GM19238 (cell line): ENCODE data around the gene CCDC57.

Experiments used
- DNase-seq: peaks from one replicate; pipeline ENCODE4 v3.0.0; 2011; ENCODE audit warnings: low spot score; ENCODE audit not compliant: insufficient read length

Gene CCDC57

GRCh38 chr17:82063424-82064415 is 148.9 kb downstream of the CCDC57 start:
- DNase-seq: no peak

DNA sequence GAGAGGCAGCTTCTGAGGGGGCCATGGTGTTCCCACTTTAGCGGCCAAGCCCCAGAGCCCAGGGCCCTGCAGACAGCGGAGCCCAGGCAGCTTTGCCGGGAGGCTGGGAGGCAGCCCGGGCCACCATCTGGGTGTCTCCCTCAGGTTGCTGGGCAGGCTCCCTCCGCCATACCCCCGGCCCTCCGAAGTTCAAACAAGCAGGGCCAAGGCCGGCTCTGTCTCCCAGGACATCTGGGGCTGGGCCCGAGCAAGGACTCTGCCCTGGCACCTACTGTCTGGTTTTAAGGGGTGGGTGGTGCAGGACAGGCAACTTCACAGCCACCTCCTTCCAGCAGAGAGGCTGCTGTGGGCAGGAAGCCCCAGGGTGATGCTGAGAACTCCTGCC is 149.7 kb downstream of the CCDC57 start:
- DNase-seq: no peak

DNA sequence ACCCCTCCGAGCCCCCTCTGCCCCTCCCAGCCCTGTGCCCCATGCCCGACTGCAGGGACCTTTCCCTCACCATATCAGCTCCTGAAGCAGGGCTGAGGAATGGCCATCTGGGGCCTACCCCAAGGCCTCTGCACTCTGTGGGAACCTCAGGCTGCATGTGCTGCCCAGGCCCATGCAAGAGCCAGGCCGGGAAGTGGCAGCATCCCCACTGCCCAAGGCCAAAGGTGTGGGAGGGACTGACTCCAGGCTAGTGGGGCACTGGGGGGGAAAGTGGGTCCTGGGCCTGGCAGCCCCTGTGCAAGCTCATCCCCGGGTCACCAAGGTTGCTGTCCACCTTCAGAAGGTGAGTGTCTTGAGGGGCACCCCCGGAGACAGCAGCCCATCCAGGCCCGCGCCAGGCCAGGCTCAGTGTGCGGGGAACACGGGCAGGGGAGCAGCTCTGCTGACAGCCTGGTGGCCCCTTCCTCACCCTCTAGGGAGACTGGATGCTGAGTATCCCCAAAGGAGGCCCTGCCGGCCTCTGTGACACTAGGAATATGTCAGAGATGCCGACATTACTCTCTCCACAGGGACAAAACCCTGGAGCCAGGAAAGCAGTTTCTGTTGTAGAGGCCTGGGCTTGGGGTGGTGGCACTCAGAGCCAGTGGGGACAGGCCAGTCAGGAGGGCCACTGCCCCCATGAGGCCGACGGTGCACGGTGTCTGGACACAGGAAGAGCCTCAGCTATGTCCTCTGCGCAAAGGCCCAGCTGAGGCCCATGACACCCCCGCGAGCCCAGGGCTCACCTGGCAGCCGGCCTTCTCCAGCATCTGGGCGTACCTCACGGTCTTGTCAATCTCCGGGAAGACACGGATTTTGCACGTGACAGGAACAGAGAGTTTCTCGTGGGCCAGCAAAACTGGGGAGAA is 150.3 kb downstream of the CCDC57 start:
- DNase-seq: no peak

- DNase-seq: no peak
These were observed 151.4 kb downstream of the CCDC57 start for GRCh38 chr17:82061047-82061925.

DNA sequence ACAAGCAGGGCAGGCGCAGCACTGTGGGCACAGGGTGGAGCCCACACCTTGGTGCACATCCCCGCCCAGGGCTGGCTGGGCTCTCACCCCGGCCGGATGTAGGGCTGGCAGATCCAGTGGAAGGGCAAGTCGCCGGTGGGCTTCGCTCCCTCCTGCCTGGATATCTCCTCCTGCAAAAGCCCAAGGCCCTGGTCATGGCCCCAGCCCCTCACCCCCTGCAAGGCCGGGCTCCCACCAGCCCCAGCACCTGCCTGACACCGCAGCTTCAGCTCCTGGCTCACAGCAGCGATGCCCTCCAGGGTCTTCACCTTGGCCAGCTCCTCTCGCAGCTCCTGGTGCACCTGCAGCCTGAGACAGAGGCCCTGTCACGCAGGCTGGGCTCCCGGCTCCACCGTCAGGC is 152.0 kb downstream of the CCDC57 start:
- no peak for DNase-seq

DNA sequence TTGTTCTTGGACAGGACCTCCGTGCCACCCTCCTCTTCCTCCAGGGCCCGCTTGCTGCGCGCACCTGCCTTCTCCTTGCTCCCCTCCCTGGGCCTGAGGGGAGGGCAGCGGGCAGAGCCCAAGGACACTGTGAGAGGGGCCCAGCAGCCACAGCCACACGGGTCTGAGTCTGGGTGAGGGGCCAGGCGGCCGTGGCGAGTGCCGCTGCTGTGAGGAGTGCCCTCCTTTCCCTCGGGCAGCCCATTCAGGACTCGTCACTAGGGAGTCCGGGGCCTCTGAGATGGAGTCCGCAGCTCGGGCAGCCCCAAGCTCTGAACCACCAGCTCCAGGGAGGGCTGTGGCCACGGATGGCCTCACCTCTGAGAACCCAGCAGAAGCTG is 152.7 kb downstream of the CCDC57 start:
- DNase-seq: no peak

- no peak for DNase-seq
These were observed 153.2 kb downstream of the CCDC57 start for GRCh38 chr17:82059272-82060000.

DNA sequence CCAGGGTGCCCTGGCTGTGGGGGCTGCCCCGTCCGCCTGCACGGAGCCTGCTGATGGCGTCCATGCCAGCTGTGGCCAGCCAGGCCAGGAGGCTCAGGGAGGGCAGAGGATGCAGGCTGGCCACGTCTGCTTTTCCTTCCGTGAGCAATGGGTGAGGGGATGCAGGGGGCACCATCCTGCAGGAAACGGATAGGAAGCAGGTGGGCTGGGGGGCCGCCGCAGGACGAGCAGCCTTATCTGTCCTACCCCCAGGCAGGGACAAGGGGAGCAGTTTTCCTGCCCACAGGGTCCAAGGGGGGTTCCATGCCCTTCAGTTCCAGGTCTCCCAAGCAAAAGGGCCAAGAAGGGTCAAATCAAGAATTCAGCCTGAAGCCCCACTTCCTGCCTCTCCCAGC is 153.8 kb downstream of the CCDC57 start:
- DNase-seq: no peak

- no peak for DNase-seq
These were observed 154.3 kb downstream of the CCDC57 start for GRCh38 chr17:82058230-82058854.

- DNase-seq: no peak
These were observed 155.7 kb downstream of the CCDC57 start for GRCh38 chr17:82056729-82057621.

DNA sequence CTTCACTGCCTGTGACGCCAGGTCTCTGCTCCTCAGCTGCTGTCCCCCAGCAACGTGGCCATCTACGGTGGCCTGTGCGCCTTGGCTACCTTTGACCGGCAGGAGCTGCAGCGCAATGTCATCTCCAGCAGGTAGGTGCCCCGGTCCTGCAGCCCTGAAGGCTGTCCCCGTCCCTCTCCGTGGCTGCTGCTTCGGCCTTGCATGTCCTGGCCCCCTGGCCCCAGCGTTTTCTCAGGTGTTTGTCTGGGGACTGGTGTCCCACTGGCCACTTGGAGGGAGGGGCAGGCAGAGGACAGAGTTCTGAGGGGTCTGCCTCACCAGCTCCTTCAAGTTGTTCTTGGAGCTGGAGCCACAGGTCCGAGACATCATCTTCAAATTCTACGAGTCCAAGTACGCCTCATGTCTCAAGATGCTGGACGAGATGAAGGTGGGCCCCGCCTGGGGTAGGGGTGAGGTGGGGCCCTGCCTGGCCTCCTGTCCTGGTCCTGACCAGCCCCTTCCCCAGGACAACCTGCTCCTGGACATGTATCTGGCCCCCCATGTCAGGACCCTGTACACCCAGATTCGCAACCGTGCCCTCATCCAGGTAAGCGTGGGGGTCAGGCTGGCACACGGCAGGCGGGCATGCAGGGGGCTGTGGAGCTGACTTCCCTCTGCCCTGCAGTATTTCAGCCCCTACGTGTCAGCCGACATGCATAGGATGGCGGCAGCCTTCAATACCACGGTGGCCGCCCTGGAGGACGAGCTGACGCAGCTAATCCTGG is 156.5 kb downstream of the CCDC57 start:
- DNase-seq: no peak

- no peak for DNase-seq
These were observed 157.3 kb downstream of the CCDC57 start for GRCh38 chr17:82055023-82055964.

GRCh38 chr17:82054351-82055022 is 158.2 kb downstream of the CCDC57 start:
- no peak for DNase-seq

DNA sequence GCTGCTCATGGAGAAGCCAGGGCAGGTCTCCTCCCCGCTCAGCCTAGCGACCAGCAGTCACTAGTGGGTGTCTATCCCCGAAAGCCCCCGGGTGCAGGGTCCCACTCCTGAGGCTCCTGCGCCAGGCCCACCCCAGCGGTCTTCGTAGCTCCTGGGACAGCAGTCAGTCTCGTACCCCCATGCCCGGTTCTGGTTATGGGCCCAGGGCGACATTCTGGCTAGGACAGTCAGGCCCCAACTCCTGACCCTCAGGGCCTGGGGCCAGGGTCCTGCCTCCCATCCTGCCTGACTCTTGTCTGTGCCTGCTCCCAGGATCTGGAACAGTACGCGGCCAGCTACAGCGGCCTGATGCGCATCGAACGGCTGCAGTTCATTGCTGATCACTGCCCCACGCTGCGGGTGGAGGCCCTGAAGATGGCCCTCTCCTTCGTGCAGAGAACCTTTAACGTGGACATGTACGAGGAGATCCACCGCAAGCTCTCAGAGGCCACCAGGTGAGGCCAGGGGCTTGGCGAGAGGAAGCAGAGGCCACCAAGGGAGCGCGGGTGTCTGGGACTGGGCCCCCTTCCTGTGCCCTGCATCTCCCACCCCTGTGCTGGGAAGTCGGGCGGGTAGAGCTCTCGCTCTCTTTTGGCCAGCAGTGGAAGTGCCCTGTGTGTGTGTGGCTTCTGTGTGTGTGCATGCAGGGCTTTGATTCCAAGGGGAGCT is 158.9 kb downstream of the CCDC57 start:
- no peak for DNase-seq

- no peak for DNase-seq
These were observed 159.5 kb downstream of the CCDC57 start for GRCh38 chr17:82053130-82053529.

- no peak for DNase-seq
These were observed 160.0 kb downstream of the CCDC57 start for GRCh38 chr17:82052638-82053059.
